K562 treated with DMSO at 1 percent for 4 hours (cell line): Measurements from ENCODE around the gene MPPED2. TPM values are rescaled to one million over a fixed set of nuclear protein-coding genes. Genes with fewer than 3 reads are reported as not detected.

Experiments used
- total RNA-seq: library from RNA; unstranded; fragments of 300-600 nt; gene quantifications from 2 replicates; pipeline ENCODE4 v1.2.3, GENCODE V29; 2022; ENCODE audit not compliant: insufficient read depth

Gene MPPED2
- not detected in 2 replicates for total RNA-seq

GRCh38 chr11:30586251-30587144 lies at the start of gene MPPED2:
Gene MPPED2 (minus strand): TSS chr11:30586353. CDS start chr11:30580373, 5,980 bp downstream.

